T-helper 2 cell treated with Interferon-gamma antibody and Interleukin-4, amounts not matched to agents 5 μg/mL and 100 μg/mL, for 36 hours (primary cell): ENCODE measurements around the gene RPL18.

Experiments
- DNase-seq: peaks from one replicate; pipeline ENCODE4 v3.0.0; 2021; ENCODE audit warnings: low spot score
- H3K27ac Mint-ChIP-seq: one replicate; pipeline ENCODE4 v1.8.0; 2021; ENCODE audit warnings: mild to moderate bottlenecking, mixed read lengths
- H3K27me3 Mint-ChIP-seq: one replicate; pipeline ENCODE4 v1.8.0; 2021; ENCODE audit warnings: low read depth, mixed read lengths
- H3K36me3 Mint-ChIP-seq: one replicate; pipeline ENCODE4 v1.8.0; 2021; ENCODE audit warnings: low read depth, mixed read lengths
- H3K4me1 Mint-ChIP-seq: one replicate; pipeline ENCODE4 v1.8.0; 2021; ENCODE audit warnings: low read depth, mixed read lengths
- H3K4me3 Mint-ChIP-seq: one replicate; pipeline ENCODE4 v1.8.0; 2022; ENCODE audit warnings: mild to moderate bottlenecking, moderate library complexity, mixed read lengths
- H3K9me3 Mint-ChIP-seq: one replicate; pipeline ENCODE4 v1.8.0; 2021; ENCODE audit warnings: mixed read lengths

The RPL18 gene

DNA sequence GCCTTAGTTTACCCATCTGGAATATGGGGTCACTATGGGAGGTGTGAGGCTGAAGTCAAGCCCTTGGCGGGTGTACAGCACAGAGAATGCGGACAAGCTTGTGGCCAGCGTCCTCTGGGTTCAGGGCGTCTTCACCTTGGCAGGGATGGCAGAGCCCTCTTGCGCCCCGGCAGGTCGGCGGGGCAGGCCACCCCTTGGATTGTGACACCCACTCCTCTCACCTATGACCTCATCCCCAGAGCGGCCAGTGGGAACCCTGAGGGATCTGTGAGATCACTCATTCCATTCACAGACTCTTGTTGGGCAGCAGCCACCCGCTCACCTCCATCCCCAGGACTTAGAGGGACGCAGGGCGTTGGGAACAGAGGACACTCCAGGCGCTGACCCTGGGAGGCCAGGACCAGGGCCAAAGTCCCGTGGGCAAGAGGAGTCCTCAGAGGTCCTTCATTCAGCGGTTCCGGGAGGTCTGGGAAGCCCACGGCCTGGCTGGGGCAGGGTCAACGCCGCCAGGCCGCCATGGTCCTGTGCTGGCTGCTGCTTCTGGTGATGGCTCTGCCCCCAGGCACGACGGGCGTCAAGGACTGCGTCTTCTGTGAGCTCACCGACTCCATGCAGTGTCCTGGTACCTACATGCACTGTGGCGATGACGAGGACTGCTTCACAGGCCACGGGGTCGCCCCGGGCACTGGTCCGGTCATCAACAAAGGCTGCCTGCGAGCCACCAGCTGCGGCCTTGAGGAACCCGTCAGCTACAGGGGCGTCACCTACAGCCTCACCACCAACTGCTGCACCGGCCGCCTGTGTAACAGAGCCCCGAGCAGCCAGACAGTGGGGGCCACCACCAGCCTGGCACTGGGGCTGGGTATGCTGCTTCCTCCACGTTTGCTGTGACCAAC, 12.3 kb downstream of the RPL18 start, which contains the start of gene SPACA4:
Gene SPACA4 (plus strand): TSS at position 280 of the 896 bp plus-strand sequence. CDS start 237 bp downstream, at position 517.
- no peak within 1 kb of the TSS for H3K4me3 Mint-ChIP-seq
- H3K36me3 Mint-ChIP-seq: no peaks in the 10 kb centered on the region
- no peak within 1 kb of the TSS for H3K27ac Mint-ChIP-seq
- no peak for DNase-seq
- no peaks in the 10 kb centered on the region for H3K27me3 Mint-ChIP-seq
- H3K9me3 Mint-ChIP-seq: no peaks in the 10 kb centered on the region
- peaks cover 4% of the 10 kb centered on the region for H3K4me1 Mint-ChIP-seq

DNA sequence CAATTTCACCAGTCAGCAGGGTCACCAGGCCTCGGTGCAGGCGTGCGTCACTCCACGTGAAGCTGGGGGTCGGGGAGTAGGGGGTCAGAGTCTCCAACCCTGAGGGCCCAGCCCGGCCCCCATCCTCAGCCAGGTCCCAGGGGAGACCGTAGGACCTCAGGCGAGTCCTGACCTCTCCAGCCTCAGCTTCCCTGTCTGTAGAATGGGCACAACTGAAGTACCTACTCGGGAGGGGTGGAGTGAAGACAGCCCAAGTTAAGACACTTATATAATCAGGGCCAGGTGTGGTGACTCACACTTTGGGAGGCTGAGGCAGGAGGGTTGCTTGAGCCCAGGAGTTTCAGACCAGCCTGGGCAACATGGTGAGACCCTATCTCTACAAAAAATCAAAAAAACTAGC, 15.1 kb downstream of the RPL18 start:
- Mint-ChIP-seq H3K36me3 (no peaks in the 10 kb centered on the region), H3K4me1 (peaks cover 3% of the 10 kb centered on the region), H3K27ac (no peak overlapping the region), H3K9me3 (no peaks in the 10 kb centered on the region), H3K27me3 (no peaks in the 10 kb centered on the region), H3K4me3 (no peak overlapping the region)
- DNase-seq: no peak

DNA sequence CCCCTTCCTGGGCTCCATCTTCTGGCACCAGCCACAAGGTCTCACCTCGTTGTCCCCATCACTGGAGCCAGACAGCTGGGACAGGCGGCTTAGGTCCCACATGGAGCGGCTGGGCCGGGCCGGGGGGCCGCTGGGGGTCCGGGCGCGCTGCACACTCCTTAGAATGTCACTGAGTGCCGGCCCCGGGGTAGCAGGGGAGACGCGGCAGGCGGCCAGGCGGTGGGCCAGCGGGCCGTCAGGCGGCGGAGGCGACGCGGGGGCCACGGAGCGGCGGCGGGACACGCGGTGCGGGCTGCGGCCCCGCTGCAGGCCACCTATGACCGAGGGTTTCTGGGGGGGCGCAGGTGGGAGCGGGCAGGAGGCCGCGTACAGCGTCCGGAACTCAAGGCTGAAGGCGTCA, 15.5 kb downstream of the RPL18 start:
- Mint-ChIP-seq H3K4me3 (no peak overlapping the region), H3K9me3 (no peaks in the 10 kb centered on the region), H3K27ac (no peak overlapping the region), H3K36me3 (no peaks in the 10 kb centered on the region), H3K4me1 (no peaks in the 10 kb centered on the region), H3K27me3 (no peaks in the 10 kb centered on the region)
- DNase-seq: no peak

DNA sequence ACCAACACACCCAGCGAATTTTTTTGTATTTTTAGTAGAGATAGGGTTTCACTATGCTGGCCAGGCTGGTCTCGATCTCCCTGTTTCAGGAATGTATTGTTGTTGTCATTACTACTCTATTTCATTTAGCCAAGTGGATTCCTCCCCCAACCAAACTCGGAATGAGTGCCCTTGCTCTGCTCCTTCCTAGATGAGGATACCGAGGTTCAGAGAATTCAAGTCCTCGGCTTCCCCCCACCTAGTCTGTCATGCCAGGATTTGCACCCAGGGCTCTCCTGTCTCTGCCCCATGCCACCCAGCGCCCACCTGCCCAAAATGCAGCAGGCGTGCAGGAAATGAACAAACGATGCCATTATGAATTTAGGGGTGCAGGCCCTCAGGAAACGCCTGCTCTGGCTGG, 16.0 kb downstream of the RPL18 start:
- Mint-ChIP-seq H3K4me1 (no peaks in the 10 kb centered on the region), H3K27me3 (no peaks in the 10 kb centered on the region), H3K4me3 (no peak overlapping the region), H3K36me3 (no peaks in the 10 kb centered on the region), H3K27ac (no peak overlapping the region), H3K9me3 (no peaks in the 10 kb centered on the region)
- no peak for DNase-seq

DNA sequence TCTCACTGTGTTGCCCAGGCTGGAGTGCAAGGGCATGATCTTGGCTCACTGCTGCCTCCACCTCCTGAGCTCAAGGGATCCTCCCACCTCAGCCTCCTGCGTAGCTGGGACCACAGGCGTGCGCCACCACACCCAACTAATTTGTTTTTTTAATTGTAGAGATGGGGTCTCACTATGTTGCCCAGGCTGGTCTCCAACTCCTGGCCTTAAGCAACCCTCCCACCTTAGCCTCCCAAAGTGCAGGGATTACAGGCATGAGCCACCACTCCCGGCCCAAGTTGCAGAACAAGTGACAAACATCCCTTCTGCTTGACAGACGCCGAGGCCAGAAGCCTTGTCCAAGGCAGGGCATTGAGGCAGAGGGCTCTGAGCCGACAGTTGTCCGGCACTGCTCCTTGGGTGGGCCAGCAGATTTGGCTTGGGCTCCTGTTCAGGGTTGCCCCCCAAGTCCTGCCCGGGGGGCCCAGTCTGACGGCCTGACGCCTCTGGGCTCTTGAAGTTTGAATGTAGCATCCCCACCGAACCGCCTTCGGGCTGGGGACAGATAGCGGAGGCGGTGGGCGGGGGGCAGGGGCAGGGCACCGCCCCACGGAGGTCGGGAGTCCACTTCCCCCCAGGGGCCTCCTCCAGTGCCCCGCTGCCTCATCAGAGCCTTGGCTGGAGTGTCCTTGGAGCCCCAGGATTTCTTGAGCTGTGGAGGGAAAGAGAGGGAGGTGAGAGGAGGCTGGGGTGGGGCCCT, 18.1 kb downstream of the RPL18 start:
- no peaks in the 10 kb centered on the region for H3K9me3 Mint-ChIP-seq
- peaks cover 2% of the 10 kb centered on the region for H3K4me1 Mint-ChIP-seq

DNA sequence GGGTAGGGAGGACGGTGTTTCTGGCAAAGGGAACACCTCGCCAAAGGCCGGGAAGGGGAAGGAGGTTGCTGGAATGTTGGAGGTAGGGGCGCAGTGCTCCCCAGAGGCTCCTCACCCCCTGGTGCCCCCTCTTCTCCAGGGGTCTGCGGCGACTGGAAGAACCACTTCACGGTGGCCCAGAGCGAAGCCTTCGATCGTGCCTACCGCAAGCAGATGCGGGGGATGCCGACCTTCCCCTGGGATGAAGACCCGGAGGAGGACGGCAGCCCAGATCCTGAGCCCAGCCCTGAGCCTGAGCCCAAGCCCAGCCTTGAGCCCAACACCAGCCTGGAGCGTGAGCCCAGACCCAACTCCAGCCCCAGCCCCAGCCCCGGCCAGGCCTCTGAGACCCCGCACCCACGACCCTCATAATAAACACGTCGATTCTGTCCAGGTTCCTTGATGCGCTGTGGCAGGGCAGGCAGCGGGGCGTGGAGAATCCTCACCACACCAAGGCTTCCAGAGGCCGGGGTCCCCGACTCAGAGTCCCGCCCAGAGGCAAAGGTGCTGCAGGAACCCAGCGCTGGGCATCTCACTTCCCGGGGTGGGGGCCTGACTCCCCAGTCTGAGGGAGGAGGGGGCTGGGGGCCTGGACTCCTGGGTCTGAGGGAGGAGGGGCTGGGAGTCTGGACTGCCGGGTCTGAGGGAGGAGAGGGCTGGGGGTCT, 19.8 kb downstream of the RPL18 start:
- no peaks in the 10 kb centered on the region for H3K36me3 Mint-ChIP-seq
- H3K9me3 Mint-ChIP-seq: no peaks in the 10 kb centered on the region
- no peak overlapping the region for H3K27ac Mint-ChIP-seq
- no peaks in the 10 kb centered on the region for H3K27me3 Mint-ChIP-seq
- H3K4me3 Mint-ChIP-seq: no peak overlapping the region
- peaks cover 4% of the 10 kb centered on the region for H3K4me1 Mint-ChIP-seq
- no peak for DNase-seq

More for the DNA sequence above, 18.1 kb downstream of the RPL18 start:
- DNase-seq: no peak
- Mint-ChIP-seq H3K36me3 (no peaks in the 10 kb centered on the region), H3K4me3 (no peak overlapping the region), H3K27ac (no peak overlapping the region), H3K27me3 (no peaks in the 10 kb centered on the region)

DNA sequence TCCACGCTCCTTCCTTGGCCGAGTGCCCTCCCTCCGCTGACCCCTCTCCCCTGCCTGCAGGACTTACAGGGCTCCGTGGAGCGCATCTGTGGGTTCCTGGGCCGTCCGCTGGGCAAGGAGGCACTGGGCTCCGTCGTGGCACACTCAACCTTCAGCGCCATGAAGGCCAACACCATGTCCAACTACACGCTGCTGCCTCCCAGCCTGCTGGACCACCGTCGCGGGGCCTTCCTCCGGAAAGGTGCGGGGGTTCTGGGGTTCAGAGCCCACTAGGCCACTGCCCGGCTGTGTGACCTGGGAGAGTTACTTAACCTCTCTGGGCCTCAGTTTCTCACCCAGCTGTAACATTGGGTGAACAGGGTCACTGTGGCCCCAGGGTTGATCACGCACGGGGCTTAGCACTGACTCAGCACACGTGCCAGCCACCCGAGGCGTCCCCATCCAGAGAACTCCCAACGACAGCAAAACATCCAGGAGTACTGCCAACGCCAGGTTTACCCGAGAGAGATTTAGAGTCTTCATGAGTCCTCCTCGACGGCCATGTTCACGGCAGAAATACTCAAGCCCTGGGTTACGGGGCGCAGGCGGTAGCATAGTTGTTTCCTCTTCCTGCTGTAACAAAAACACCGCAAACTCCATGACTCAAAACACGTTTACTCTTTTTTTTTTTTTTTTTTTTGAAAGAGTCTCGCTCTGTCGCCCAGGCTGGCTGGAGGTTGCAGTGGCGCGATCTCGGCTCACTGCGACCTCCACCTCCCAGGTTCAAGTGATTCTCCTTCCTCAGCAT, 22.1 kb downstream of the RPL18 start:
- DNase-seq: peak; percentile 36
- Mint-ChIP-seq H3K9me3 (no peaks in the 10 kb centered on the region), H3K36me3 (no peaks in the 10 kb centered on the region), H3K27me3 (no peaks in the 10 kb centered on the region), H3K4me3 (peak overlapping the region; percentile 75), H3K27ac (peak overlapping the region; percentile 77), H3K4me1 (peaks cover 4% of the 10 kb centered on the region)

DNA sequence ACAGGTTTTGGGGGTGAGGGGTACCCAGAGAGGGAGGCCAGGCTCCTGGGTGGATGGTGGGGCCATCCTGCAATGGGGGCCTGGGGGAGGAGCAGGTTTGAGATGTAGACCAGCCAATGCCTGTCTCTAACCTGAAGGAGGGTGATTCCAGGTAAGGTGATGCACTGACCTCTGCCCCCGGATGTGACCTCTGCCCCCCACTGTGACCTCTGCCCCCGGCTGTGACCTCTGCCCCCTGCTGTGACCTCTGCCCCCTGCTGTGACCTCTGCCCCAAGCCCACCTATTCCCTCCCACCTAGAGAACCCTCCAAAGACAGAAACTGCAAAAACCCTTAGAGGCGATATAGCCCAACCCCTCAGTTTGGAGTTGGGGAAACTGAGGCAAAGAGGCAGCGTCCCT, 22.7 kb downstream of the RPL18 start:
- Mint-ChIP-seq H3K9me3 (no peaks in the 10 kb centered on the region), H3K4me3 (peak overlapping the region; percentile 75), H3K27me3 (no peaks in the 10 kb centered on the region), H3K27ac (peak overlapping the region; percentile 77), H3K36me3 (no peaks in the 10 kb centered on the region), H3K4me1 (peaks cover 6% of the 10 kb centered on the region)
- no peak for DNase-seq

DNA sequence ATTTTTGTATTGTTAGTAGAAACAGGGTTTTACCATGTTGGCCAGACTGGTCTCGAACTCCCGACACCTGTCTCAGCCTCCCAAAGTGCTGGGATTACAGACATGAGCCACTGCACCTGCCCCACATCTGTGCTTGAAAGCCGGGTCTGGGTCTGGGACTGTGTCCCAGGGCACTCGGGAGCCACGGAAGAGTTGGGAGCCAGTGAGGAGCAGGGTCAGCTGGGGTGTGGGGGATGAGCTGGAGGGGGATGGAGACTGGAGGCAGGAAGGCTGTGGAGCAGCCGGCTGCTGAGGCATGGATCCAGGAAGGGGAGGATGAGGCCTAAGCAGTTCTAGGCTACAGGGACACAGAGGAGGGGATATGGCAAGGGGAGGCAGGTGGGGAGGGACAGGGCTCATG, 23.1 kb downstream of the RPL18 start:
- H3K4me1 Mint-ChIP-seq: peaks cover 6% of the 10 kb centered on the region
- no peaks in the 10 kb centered on the region for H3K36me3 Mint-ChIP-seq
- H3K4me3 Mint-ChIP-seq: peak overlapping the region; percentile 75
- no peak for DNase-seq
- peak overlapping the region; percentile 77 for H3K27ac Mint-ChIP-seq
- H3K27me3 Mint-ChIP-seq: no peaks in the 10 kb centered on the region
- H3K9me3 Mint-ChIP-seq: no peaks in the 10 kb centered on the region

DNA sequence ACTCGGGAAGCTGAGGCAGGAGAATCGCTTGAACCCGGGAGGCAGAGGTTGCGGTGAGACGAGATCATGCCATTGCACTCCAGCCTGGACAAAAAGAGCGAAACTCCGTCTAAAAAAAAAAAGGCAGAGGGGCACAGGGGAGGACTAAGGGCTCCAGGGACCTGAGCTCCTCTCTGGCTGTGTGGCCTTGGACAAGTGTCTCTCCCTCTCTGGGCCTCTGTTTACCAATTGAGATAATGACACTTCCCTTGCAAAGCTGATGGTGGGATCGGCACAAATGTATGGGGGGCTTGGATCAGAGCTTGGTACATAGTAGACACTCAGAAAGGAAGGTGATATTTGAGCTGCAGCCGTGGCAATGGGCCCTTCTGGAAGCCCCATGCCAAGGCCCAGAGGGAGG, 23.8 kb downstream of the RPL18 start:
- H3K4me1 Mint-ChIP-seq: peaks cover 6% of the 10 kb centered on the region
- no peaks in the 10 kb centered on the region for H3K27me3 Mint-ChIP-seq
- no peak for DNase-seq
- peak overlapping the region; percentile 71 for H3K4me3 Mint-ChIP-seq
- no peaks in the 10 kb centered on the region for H3K9me3 Mint-ChIP-seq
- H3K27ac Mint-ChIP-seq: peak overlapping the region; percentile 71
- H3K36me3 Mint-ChIP-seq: no peaks in the 10 kb centered on the region

DNA sequence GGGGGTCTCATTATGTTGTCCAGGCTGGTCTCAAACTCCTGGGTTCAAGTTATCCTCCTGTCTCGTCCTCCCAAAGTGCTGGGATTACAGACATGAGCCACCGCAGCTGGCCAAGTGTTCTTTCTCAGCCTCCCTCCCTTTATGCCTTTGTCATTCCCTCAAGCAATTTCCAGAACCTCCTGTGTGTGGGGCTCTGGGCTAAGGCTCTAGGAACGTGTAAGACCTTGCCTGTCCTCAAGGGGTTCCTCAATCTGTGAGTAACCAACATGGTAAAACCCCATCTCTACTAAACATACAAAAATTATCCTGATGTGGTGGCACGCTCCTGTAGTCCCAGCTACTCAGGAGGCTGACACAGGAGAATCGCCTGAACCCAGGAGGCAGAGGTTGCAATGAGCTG, 28.0 kb downstream of the RPL18 start:
- Mint-ChIP-seq H3K9me3 (no peaks in the 10 kb centered on the region), H3K27me3 (peaks cover 3% of the 10 kb centered on the region), H3K27ac (peak overlapping the region; percentile 20), H3K4me3 (no peak overlapping the region), H3K4me1 (peaks cover 14% of the 10 kb centered on the region), H3K36me3 (no peaks in the 10 kb centered on the region)
- no peak for DNase-seq

DNA sequence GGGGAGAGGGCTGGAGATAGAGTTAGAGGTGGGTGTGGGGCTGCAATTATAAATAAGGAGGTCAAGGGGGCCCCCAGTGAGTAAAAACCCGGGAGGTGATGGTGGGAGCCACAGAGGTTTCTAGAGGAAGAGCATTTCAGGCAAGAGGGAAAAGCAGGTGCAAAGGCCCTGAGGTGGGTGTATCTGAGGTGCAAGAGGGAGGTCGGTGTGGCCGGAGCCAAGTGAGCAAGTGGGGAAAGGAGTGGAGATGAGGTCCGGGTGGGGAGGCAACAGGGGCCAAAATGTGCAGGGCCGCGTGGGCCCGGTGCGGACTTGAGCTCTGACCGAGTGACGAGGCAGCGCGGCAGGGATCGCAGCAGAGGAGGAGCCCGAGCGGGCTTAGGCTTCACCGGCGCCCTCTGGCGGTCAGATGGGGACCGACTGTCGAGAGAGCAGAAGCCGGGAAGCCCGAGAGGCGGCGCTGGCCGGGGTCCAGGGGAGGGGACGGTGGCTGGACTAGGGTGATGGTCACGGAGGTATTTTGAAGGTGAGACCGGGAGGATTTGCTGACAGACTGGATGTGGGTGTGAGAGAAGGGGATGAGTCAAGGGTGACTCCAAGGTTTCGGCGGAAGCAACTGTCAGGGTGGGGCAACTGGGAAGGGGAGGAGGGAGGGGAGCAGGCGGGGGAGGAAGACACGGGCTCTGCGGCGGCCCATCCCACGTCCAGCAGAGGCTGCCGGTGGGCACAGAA, 30.1 kb downstream of the RPL18 start:
- Mint-ChIP-seq H3K27me3 (peaks cover 3% of the 10 kb centered on the region), H3K4me1 (peaks cover 18% of the 10 kb centered on the region), H3K27ac (peak overlapping the region; percentile 83), H3K36me3 (peaks cover 2% of the 10 kb centered on the region), H3K4me3 (peak overlapping the region; percentile 73), H3K9me3 (no peaks in the 10 kb centered on the region)
- DNase-seq: peak; percentile 86

DNA sequence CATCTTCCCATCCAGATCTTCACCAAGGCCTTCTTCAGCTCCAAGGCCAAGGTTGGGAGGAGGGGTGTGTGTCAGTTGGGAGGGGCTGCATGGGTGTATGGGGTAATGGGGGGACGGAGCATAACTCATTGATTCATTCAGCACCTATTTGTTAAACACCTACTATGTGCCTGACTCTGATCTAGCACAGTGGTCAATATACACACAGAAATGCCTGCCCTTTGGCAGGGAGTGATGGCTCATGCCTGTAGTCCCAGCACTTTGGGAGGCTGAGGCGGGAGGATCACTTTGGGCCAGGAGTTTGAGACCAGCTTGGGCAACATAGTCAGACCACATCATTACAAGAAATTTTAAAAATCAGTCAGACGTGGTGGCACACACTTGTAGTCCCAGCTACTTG, 31.6 kb downstream of the RPL18 start:
- no peak for DNase-seq
- Mint-ChIP-seq H3K9me3 (no peaks in the 10 kb centered on the region), H3K4me1 (peaks cover 18% of the 10 kb centered on the region), H3K36me3 (peaks cover 2% of the 10 kb centered on the region), H3K4me3 (no peak overlapping the region), H3K27ac (no peak overlapping the region), H3K27me3 (peaks cover 3% of the 10 kb centered on the region)
